Ishikawa (cell line): ENCODE data around the gene NPR2.
A peak's percentile ranks its signal among the peaks of the same experiment; 100 is the strongest.

Source experiments
- CEBPB ChIP-seq: IDR thresholded peaks from 2 replicates; pipeline ENCODE4 v1.6.1; 2012
- CREB1 ChIP-seq: IDR thresholded peaks from 2 replicates; pipeline ENCODE4 v1.6.1; 2012; ENCODE audit warnings: low read depth
- EGR1 ChIP-seq: IDR thresholded peaks from 2 replicates; pipeline ENCODE4 v1.6.1; 2012
- EP300 ChIP-seq: IDR thresholded peaks from 2 replicates; pipeline ENCODE4 v1.6.1; 2012; ENCODE audit warnings: borderline replicate concordance
- FOXM1 ChIP-seq: IDR thresholded peaks from 2 replicates; pipeline ENCODE4 v1.6.1; 2012; ENCODE audit warnings: low read depth, borderline replicate concordance
- NFIC ChIP-seq: IDR thresholded peaks from 2 replicates; pipeline ENCODE4 v1.6.1; 2012
- RAD21 ChIP-seq: IDR thresholded peaks from 2 replicates; pipeline ENCODE4 v1.6.1; 2012; ENCODE audit warnings: low read depth
- TAF1 ChIP-seq: IDR thresholded peaks from 2 replicates; pipeline ENCODE4 v1.6.1; 2012; ENCODE audit warnings: low read depth, mild to moderate bottlenecking
- TCF12 ChIP-seq: IDR thresholded peaks from 2 replicates; pipeline ENCODE4 v1.6.1; 2012; ENCODE audit warnings: low read depth
- TEAD4 ChIP-seq: IDR thresholded peaks from 2 replicates; pipeline ENCODE4 v1.6.1; 2012
- YY1 ChIP-seq: IDR thresholded peaks from 2 replicates; pipeline ENCODE4 v1.6.1; 2012; ENCODE audit warnings: low read depth
- ZBTB7A ChIP-seq: IDR thresholded peaks from 2 replicates; pipeline ENCODE4 v1.6.1; 2012; ENCODE audit warnings: low read depth
- TF ChIP-seq, protein P1 (sequence below): IDR thresholded peaks from 2 replicates; pipeline ENCODE4 v1.6.1; 2012
- TF ChIP-seq, protein P2 (sequence below): IDR thresholded peaks from 2 replicates; pipeline ENCODE4 v1.6.1; 2012
- TF ChIP-seq, protein P3 (sequence below): IDR thresholded peaks from 2 replicates; pipeline ENCODE4 v1.6.1; 2012; ENCODE audit warnings: low read depth, mild to moderate bottlenecking

Gene NPR2

DNA sequence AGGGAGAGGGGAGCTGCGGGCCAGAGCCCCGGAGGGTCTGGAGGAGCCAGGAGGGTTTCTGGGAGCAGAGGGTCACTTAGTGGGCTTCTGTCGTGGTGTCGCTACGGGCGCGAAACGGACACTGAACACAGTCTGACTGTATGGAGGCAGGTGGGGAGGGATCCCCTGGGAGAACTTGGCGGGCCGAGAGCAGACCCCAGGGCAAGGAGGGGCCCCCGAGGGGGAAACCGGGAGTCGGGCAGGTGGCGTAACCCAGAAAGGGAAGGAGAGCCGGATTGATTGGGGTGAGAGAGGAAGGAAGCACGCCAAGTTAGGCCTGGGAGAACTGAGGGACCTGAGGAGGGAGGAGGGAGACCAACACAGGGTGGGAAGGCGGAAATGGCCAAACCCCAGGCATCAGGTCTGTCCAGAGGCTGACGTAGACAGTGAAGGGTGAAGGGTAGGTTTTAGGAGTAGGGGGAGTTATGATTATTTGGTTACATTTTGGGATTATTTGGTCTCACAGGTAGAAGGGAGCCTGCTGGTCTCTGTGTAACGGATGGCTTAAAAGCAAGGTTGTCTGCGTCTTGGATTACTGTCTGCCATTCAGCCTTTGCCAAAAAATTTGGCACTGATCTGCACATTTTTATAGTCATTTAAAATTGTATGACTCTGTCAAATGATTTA is 34.0 kb upstream of the NPR2 start:
- peak; percentile 10; the same call in 1 of the 2 replicates for TF ChIP-seq TAF1
- TF ChIP-seq CEBPB, result no peak
- TF ChIP-seq ZBTB7A, result peak; percentile 83; the same call in 1 of the 2 replicates
- TF ChIP-seq EP300, result no peak
- TF ChIP-seq, protein P1, sequence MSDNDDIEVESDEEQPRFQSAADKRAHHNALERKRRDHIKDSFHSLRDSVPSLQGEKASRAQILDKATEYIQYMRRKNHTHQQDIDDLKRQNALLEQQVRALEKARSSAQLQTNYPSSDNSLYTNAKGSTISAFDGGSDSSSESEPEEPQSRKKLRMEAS, result no peak

DNA sequence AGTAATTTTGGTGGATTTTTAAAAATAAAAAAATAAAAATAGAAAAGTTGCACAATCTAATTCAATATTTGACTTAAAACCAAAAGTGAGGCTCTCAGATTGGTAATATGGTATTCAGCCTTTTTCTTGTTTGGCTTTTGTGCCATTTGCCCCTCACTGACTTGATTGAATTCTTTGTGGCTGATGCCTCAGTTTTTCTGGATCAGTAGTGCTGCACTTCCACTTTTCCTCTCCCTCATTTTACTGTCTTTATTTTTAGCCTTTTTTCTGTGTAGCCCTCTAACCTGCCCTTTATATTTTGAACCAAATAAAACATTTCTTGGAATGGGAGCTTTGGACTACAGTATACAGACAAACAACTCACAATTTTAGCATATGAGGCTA is 33.5 kb upstream of the NPR2 start:
- TF ChIP-seq, protein P2, sequence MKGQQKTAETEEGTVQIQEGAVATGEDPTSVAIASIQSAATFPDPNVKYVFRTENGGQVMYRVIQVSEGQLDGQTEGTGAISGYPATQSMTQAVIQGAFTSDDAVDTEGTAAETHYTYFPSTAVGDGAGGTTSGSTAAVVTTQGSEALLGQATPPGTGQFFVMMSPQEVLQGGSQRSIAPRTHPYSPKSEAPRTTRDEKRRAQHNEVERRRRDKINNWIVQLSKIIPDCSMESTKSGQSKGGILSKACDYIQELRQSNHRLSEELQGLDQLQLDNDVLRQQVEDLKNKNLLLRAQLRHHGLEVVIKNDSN, result no peak
- TF ChIP-seq RAD21 (no peak), FOXM1 (no peak)

DNA sequence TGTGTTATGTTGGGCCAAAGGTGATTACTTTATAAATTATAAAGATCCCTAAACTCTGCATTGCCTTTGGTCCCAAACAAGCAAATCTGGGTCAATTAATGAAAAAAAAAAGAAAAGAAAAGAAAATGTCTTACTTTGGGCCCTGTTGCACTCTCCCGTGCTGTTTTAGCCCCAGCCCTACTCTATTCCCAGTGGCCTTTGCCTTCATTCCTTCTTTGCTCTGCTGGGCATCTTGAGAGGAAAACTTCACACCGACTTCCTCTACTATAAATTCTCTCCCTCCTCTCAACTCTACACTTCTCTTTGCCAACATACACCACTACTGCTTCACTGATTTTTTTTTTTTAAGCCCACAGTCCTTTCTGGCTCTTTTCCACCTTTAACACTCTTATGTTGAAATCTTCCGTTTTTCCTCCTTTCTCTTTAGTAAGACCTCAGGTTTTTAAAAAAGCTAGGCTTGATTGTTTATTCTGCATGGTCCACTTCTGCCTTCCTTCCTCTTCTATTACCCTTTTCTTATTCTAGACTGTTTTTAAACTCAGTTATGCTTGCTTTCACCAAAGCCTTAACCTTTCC is 32.8 kb upstream of the NPR2 start:
- no peak for TF ChIP-seq EP300
- no peak for TF ChIP-seq TEAD4
- TF ChIP-seq ZBTB7A, result no peak
- TF ChIP-seq RAD21, result no peak
- TF ChIP-seq, protein P1, result no peak
- no peak for TF ChIP-seq TAF1
- no peak for TF ChIP-seq EGR1
- no peak for TF ChIP-seq TCF12
- TF ChIP-seq CEBPB, result no peak
- TF ChIP-seq, protein P2, result no peak
- no peak for TF ChIP-seq FOXM1

DNA sequence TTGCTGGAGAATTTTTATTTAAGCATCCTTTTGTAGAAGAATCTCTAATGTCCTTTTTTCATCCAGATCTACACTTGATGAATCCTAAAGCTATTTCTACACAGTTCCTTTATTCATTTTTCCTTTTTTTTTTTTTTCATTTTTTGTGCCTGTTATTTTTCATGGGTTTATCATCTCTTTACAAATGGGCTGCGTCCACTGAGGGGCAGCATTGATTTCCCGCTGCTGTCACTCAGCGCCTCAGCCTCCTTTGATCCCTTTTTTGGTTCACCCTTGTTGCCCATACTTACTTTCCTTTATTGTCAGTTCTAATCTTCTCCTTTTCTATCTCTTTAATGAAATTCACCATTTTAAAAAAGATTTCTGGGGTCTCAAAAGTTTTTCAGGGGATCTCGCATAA is 31.6 kb upstream of the NPR2 start:
- TF ChIP-seq CEBPB (no peak), TCF12 (no peak), CREB1 (no peak), FOXM1 (no peak), EP300 (no peak), EGR1 (no peak), NFIC (no peak), RAD21 (no peak), YY1 (no peak), ZBTB7A (no peak), TAF1 (no peak), TEAD4 (no peak)
- TF ChIP-seq, protein P2, result no peak
- TF ChIP-seq, protein P3, sequence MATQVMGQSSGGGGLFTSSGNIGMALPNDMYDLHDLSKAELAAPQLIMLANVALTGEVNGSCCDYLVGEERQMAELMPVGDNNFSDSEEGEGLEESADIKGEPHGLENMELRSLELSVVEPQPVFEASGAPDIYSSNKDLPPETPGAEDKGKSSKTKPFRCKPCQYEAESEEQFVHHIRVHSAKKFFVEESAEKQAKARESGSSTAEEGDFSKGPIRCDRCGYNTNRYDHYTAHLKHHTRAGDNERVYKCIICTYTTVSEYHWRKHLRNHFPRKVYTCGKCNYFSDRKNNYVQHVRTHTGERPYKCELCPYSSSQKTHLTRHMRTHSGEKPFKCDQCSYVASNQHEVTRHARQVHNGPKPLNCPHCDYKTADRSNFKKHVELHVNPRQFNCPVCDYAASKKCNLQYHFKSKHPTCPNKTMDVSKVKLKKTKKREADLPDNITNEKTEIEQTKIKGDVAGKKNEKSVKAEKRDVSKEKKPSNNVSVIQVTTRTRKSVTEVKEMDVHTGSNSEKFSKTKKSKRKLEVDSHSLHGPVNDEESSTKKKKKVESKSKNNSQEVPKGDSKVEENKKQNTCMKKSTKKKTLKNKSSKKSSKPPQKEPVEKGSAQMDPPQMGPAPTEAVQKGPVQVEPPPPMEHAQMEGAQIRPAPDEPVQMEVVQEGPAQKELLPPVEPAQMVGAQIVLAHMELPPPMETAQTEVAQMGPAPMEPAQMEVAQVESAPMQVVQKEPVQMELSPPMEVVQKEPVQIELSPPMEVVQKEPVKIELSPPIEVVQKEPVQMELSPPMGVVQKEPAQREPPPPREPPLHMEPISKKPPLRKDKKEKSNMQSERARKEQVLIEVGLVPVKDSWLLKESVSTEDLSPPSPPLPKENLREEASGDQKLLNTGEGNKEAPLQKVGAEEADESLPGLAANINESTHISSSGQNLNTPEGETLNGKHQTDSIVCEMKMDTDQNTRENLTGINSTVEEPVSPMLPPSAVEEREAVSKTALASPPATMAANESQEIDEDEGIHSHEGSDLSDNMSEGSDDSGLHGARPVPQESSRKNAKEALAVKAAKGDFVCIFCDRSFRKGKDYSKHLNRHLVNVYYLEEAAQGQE, result no peak
- TF ChIP-seq, protein P1, result no peak

DNA sequence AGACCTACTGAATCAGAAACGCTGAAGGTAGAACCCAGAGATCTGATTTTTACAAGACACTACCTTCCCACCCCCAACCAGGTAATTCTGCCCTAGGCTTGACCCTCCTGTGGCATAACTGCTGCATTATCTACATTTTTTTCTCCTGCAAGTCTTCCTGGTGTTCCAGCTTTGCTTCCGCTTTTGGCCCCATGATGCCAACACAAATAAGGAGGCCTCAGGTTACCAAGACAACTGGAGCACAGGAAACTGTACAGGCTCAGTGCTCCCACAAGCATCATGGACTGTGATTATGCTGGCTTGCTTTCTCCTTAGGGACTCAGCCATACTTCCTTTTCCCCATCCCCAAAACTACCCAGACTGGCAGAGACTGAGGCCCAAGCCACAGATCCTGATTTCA is 30.7 kb upstream of the NPR2 start:
- no peak for TF ChIP-seq YY1
- TF ChIP-seq EGR1, result no peak
- TF ChIP-seq, protein P2, result no peak
- TF ChIP-seq TAF1, result no peak
- TF ChIP-seq CEBPB, result no peak
- TF ChIP-seq, protein P1, result no peak
- no peak for TF ChIP-seq RAD21
- TF ChIP-seq ZBTB7A, result no peak

DNA sequence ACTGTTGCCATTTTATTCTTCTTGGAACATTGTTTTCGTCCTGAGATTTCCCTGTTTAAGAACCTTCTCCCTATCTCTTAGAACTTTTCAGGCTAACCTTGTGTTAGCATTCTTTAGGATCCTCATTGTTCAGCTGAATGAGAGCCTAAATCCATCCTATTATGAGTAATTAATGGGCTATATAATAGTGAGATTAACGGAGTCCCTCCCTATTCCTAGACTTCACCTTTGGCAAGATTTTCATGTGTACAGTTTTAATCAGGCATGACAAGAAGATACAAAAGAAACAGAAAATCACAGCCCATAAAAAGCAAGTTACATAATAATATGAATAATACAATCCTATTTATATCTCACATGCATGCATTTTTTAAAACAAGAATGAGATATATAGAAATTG is 28.2 kb upstream of the NPR2 start:
- TF ChIP-seq, protein P2, result no peak
- TF ChIP-seq TEAD4 (no peak), CEBPB (no peak), FOXM1 (no peak), TAF1 (no peak), RAD21 (no peak), EGR1 (no peak), YY1 (no peak)
- TF ChIP-seq, protein P1, result no peak
- TF ChIP-seq, protein P3, result no peak
